ENCODE results near the gene TEX51.

DNA sequence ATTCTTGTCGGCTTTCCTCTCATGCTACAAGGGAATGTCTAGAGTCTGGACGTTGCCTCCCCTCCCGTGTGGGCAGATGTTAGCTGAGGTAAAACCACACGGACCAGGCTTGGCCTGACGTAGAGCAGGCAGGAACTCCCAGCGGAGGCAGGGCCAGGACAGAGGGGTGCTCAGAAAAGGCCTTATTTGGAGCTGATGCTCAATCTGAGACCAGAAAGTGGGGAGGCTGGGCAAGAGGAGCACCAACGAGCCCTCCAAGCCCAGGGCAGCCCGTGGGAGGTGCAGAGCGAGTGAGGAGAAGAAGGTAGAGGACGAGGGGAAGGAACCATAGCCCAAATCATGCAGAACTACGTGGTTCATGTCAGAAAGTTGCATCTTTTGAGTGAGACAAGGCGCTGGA is 9.0 kb downstream of the TEX51 start:
- no peak for TF ChIP-seq POLR2A (IDR thresholded peaks at IDR 0.05)
- TF ChIP-seq, protein P1, sequence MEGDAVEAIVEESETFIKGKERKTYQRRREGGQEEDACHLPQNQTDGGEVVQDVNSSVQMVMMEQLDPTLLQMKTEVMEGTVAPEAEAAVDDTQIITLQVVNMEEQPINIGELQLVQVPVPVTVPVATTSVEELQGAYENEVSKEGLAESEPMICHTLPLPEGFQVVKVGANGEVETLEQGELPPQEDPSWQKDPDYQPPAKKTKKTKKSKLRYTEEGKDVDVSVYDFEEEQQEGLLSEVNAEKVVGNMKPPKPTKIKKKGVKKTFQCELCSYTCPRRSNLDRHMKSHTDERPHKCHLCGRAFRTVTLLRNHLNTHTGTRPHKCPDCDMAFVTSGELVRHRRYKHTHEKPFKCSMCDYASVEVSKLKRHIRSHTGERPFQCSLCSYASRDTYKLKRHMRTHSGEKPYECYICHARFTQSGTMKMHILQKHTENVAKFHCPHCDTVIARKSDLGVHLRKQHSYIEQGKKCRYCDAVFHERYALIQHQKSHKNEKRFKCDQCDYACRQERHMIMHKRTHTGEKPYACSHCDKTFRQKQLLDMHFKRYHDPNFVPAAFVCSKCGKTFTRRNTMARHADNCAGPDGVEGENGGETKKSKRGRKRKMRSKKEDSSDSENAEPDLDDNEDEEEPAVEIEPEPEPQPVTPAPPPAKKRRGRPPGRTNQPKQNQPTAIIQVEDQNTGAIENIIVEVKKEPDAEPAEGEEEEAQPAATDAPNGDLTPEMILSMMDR (IDR thresholded peaks at IDR 0.05), result no peak

All from heart left ventricle (tissue), 13 donors.